H9 (cell line): ENCODE results near the gene EFNA5. TPM values are rescaled to one million over a fixed set of nuclear protein-coding genes. Genes with fewer than 3 reads are reported as not detected.

Experiments used
- DNase-seq: peaks from one replicate; pipeline ENCODE4 v3.0.0-alpha.2; 2017
- H2AFZ ChIP-seq: one replicate; pipeline ENCODE4 v1.6.1; 2013; ENCODE audit warnings: mild to moderate bottlenecking, low read length, control low read depth, moderate library complexity
- H2AK5ac ChIP-seq: 2 replicates; pipeline ENCODE4 v1.6.1; 2013; ENCODE audit warnings: low read length, control low read depth, mixed read lengths; ENCODE audit not compliant: insufficient read length
- H2BK120ac ChIP-seq: one replicate; pipeline ENCODE4 v1.6.1; 2013; ENCODE audit warnings: low read depth, mild to moderate bottlenecking, low read length, control low read depth, inconsistent platforms; ENCODE audit not compliant: poor library complexity, severe bottlenecking
- H2BK12ac ChIP-seq: 2 replicates; pipeline ENCODE4 v1.6.1; 2013; ENCODE audit warnings: low read length, control low read depth, mixed read lengths, low read depth; ENCODE audit not compliant: insufficient read length
- H2BK15ac ChIP-seq: 2 replicates; pipeline ENCODE4 v1.6.1; 2013; ENCODE audit warnings: low read depth, low read length, control low read depth
- H2BK20ac ChIP-seq: one replicate; pipeline ENCODE4 v1.6.1; 2013; ENCODE audit warnings: low read depth, mild to moderate bottlenecking, low read length, control low read depth, inconsistent platforms; ENCODE audit not compliant: poor library complexity, severe bottlenecking
- H2BK5ac ChIP-seq: 2 replicates; pipeline ENCODE4 v1.6.1; 2013; ENCODE audit warnings: low read length, control low read depth, mixed read lengths; ENCODE audit not compliant: insufficient read length
- H3K14ac ChIP-seq: 2 replicates; pipeline ENCODE4 v1.6.1; 2013; ENCODE audit warnings: low read length, control low read depth; ENCODE audit not compliant: insufficient read depth
- H3K18ac ChIP-seq: 2 replicates; pipeline ENCODE4 v1.6.1; 2013; ENCODE audit warnings: low read depth, mild to moderate bottlenecking, mixed read lengths, low read length, control low read depth; ENCODE audit not compliant: insufficient read length
- H3K23ac ChIP-seq: 2 replicates; pipeline ENCODE4 v1.6.1; 2013; ENCODE audit warnings: low read length, control low read depth, mixed read lengths, low read depth; ENCODE audit not compliant: insufficient read length
- H3K23me2 ChIP-seq: 2 replicates; pipeline ENCODE4 v1.6.1; 2013; ENCODE audit warnings: low read depth, mild to moderate bottlenecking, mixed read lengths, low read length, control low read depth; ENCODE audit not compliant: insufficient read length, poor library complexity, severe bottlenecking
- H3K27ac ChIP-seq: 2 replicates; pipeline ENCODE4 v1.5.1; 2013; ENCODE audit warnings: low read length, control low read depth, mixed read lengths, low read depth; ENCODE audit not compliant: insufficient read length
- H3K27me3 ChIP-seq: 2 replicates; pipeline ENCODE4 v1.6.1; 2013; ENCODE audit warnings: low read length, control low read depth, inconsistent platforms; ENCODE audit not compliant: insufficient read depth
- H3K4ac ChIP-seq: 2 replicates; pipeline ENCODE4 v1.6.1; 2013; ENCODE audit warnings: low read depth, mild to moderate bottlenecking, control low read depth, inconsistent platforms, low read length, moderate library complexity
- H3K4me1 ChIP-seq: 2 replicates; pipeline ENCODE4 v1.6.1; 2013; ENCODE audit warnings: low read length, control low read depth, inconsistent platforms; ENCODE audit not compliant: insufficient read depth
- H3K4me2 ChIP-seq: 2 replicates; pipeline ENCODE4 v1.6.1; 2013; ENCODE audit warnings: low read length, control low read depth, mixed read lengths; ENCODE audit not compliant: insufficient read length, insufficient read depth
- H3K56ac ChIP-seq: 2 replicates; pipeline ENCODE4 v1.6.1; 2013; ENCODE audit warnings: low read depth, mild to moderate bottlenecking, mixed read lengths, low read length, control low read depth; ENCODE audit not compliant: insufficient read length
- H3K79me1 ChIP-seq: 2 replicates; pipeline ENCODE4 v1.6.1; 2013; ENCODE audit warnings: low read depth, mild to moderate bottlenecking, moderate library complexity, low read length, control low read depth, inconsistent platforms; ENCODE audit not compliant: insufficient read depth, poor library complexity, severe bottlenecking
- H3K79me2 ChIP-seq: 2 replicates; pipeline ENCODE4 v1.6.1; 2013; ENCODE audit warnings: low read length, control low read depth, inconsistent platforms; ENCODE audit not compliant: insufficient read depth
- H3K9ac ChIP-seq: 2 replicates; pipeline ENCODE4 v1.6.1; 2013; ENCODE audit warnings: low read length, control low read depth, mixed read lengths; ENCODE audit not compliant: insufficient read length; ENCODE audit errors: extremely low read depth
- H3K9me3 ChIP-seq: one replicate; pipeline ENCODE4 v1.6.1; 2013; ENCODE audit warnings: low read depth, low read length, inconsistent platforms; ENCODE audit not compliant: control insufficient read depth
- H3T11ph ChIP-seq: one replicate; pipeline ENCODE4 v1.6.1; 2013; ENCODE audit warnings: mild to moderate bottlenecking, low read length, control low read depth, inconsistent platforms
- H4K20me1 ChIP-seq: one replicate; pipeline ENCODE4 v1.6.1; 2013; ENCODE audit not compliant: control insufficient read depth, insufficient read length, insufficient read depth
- H4K5ac ChIP-seq: 2 replicates; pipeline ENCODE4 v1.6.1; 2013; ENCODE audit warnings: low read depth, mild to moderate bottlenecking, mixed read lengths, low read length, control low read depth; ENCODE audit not compliant: insufficient read length
- H4K8ac ChIP-seq: replicated peaks from 2 replicates; pipeline ENCODE4 v1.6.1; 2013; ENCODE audit warnings: low read length, control low read depth, mixed read lengths, low read depth; ENCODE audit not compliant: insufficient read length
- H4K91ac ChIP-seq: 2 replicates; pipeline ENCODE4 v1.6.1; 2013; ENCODE audit warnings: low read depth, mild to moderate bottlenecking, moderate library complexity, mixed read lengths, low read length, control low read depth; ENCODE audit not compliant: insufficient read length
- H3K27ac Mint-ChIP-seq, 3 experiments: 2 replicates in 2 of 3; 3 replicates in 1 of 3; pipeline ENCODE4 v1.8.0; 2020 to 2021; ENCODE audit warnings: mixed read lengths in 3 of 3, mild to moderate bottlenecking in 1 of 3, moderate library complexity in 1 of 3
- H3K27me3 Mint-ChIP-seq: 2 replicates; pipeline ENCODE4 v1.8.0; 2021; ENCODE audit warnings: low read depth, mild to moderate bottlenecking, moderate library complexity, mixed read lengths
- H3K36me3 Mint-ChIP-seq, 3 experiments: 2 replicates in 2 of 3; 3 replicates in 1 of 3; pipeline ENCODE4 v1.8.0; 2020 to 2021; ENCODE audit warnings: low read depth in 3 of 3, mixed read lengths in 3 of 3; ENCODE audit not compliant: insufficient read depth in 1 of 3
- H3K4me1 Mint-ChIP-seq, 2 experiments: 2 replicates each; pipeline ENCODE4 v1.8.0; 2020; ENCODE audit warnings: mixed read lengths in 2 of 2
- H3K4me3 Mint-ChIP-seq, 2 experiments: 2 replicates in 1 of 2; 3 replicates in 1 of 2; pipeline ENCODE4 v1.8.0; 2020 to 2021; ENCODE audit warnings: mild to moderate bottlenecking in 2 of 2, mixed read lengths in 2 of 2, moderate library complexity in 1 of 2
- H3K9me3 Mint-ChIP-seq, 2 experiments: 2 replicates in 1 of 2; 3 replicates in 1 of 2; pipeline ENCODE4 v1.8.0; 2020; ENCODE audit warnings: mild to moderate bottlenecking in 2 of 2, mixed read lengths in 2 of 2, moderate library complexity in 1 of 2
- whole genome bisulfite sequencing: extraction: QIAGEN DNeasy Blood & Tissue Kit; methylation state at CpG from one replicate; pipeline ENCODE4 v1.1.7; 2013; ENCODE audit warnings: missing lambda C conversion rate, low lambda C conversion rate, mixed read lengths; ENCODE audit not compliant: insufficient read length; ENCODE audit errors: extremely low coverage; 5-methylcytosine and 5-hydroxymethylcytosine counted together
- total RNA-seq: library from RNA; stranded (reverse); gene quantifications from 2 replicates; pipeline ENCODE4 v1.2.1, GENCODE V29; 2021
- TF ChIP-seq, protein P1 (sequence below): fragments of 200-600 bp; sonication (generic); conservative IDR thresholded peaks from 3 replicates; pipeline ENCODE4 v1.8.0; 2021; ENCODE audit warnings: antibody characterized with exemption, mild to moderate bottlenecking

Gene EFNA5
- total RNA-seq, 1 experiment from 2014 or later: 20.4 TPM

GRCh38 chr5:107428303-107428813 lies 242.4 kb downstream of the EFNA5 start:
- no peak overlapping the region for H3K27ac Mint-ChIP-seq
- no peak overlapping the region for H2AFZ ChIP-seq

More at GRCh38 chr5:107428303-107428813, 242.4 kb downstream of the EFNA5 start:
- Histone ChIP-seq H3K27me3 (no peaks in the 10 kb centered on the region), H4K91ac (no peak overlapping the region), H2BK5ac (no peak overlapping the region), H3K4me1 (no peaks in the 10 kb centered on the region), H2AK5ac (no peak overlapping the region), H3K9me3 (no peaks in the 10 kb centered on the region), H2BK120ac (no peak overlapping the region), H3K79me2 (no peaks in the 10 kb centered on the region), H3T11ph (no peak overlapping the region), H3K9ac (no peak overlapping the region), H3K4ac (no peak overlapping the region), H4K20me1 (no peaks in the 10 kb centered on the region), H2BK12ac (no peak overlapping the region), H2BK15ac (no peak overlapping the region), H3K56ac (no peak overlapping the region), H3K14ac (no peak overlapping the region), H3K79me1 (no peaks in the 10 kb centered on the region), H3K4me2 (no peak overlapping the region), H3K23me2 (no peaks in the 10 kb centered on the region), H3K18ac (no peak overlapping the region), H4K5ac (no peak overlapping the region), H2BK20ac (no peak overlapping the region), H3K23ac (no peak overlapping the region), H3K27ac (no peak overlapping the region), H4K8ac (no peak overlapping the region)
- DNase-seq: no peak
- Mint-ChIP-seq H3K36me3 (peaks cover 0 to 6% (median 5%) of the 10 kb centered on the region in 3 experiments; a peak in 2 of 7 replicates), H3K4me3 (no peak overlapping the region), H3K27me3 (no peaks in the 10 kb centered on the region), H3K4me1 (peaks cover 6 to 7% of the 10 kb centered on the region in 2 experiments; a peak in 2 of 4 replicates), H3K9me3 (no peaks in the 10 kb centered on the region)
- no CpG with 5 or more reads among the region's 4 CpGs for WGBS
- TF ChIP-seq, protein P1, sequence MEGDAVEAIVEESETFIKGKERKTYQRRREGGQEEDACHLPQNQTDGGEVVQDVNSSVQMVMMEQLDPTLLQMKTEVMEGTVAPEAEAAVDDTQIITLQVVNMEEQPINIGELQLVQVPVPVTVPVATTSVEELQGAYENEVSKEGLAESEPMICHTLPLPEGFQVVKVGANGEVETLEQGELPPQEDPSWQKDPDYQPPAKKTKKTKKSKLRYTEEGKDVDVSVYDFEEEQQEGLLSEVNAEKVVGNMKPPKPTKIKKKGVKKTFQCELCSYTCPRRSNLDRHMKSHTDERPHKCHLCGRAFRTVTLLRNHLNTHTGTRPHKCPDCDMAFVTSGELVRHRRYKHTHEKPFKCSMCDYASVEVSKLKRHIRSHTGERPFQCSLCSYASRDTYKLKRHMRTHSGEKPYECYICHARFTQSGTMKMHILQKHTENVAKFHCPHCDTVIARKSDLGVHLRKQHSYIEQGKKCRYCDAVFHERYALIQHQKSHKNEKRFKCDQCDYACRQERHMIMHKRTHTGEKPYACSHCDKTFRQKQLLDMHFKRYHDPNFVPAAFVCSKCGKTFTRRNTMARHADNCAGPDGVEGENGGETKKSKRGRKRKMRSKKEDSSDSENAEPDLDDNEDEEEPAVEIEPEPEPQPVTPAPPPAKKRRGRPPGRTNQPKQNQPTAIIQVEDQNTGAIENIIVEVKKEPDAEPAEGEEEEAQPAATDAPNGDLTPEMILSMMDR: no peak
